ENCODE results near the gene PPP2R2B. TPM values are rescaled to one million over a fixed set of nuclear protein-coding genes. Genes with fewer than 3 reads are reported as not detected.

PPP2R2B gene
- total and polyA plus RNA-seq, 2 of the 4 experiments (the other 2 are of a cell fraction): not detected

DNA sequence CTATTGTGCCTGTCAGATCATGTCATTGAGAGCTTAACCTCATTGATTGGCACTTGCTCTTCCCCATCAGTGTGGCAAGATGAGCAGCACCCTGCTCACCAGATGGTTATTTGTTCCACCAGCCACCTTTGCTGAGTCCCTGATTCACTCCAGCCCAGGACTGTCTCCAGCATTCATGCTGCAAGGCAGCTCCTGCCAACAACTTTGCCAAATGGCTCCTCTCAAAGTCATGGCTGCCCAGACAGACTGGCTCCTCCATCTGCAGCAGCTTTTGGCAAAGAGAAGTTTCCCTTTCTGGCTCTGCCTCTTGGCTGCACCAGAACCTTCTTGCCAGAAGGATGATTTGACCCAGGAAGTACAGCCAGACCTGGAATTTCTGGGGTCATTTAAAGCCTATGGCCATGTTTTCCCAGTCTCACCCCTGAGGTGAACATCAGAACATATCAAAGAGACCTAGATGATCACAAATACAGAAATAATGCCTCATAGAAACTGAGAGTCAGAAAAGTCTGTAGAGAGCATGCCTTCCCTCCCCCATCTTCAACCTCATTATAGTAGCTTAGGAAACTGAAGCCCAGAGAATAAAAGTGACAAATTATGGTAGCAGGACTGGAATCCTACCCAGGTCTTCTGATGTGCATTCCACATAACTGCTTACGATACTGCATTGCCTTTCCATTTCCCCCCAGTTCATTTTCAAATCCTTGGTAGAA is 10.4 kb downstream of the PPP2R2B start:
- POLR2A ChIA-PET (ENCODE audit: unreplicated experiment): no interaction called here
- H3K9me1 ChIP-seq (ENCODE audit: insufficient read depth, low read length): no peaks in the 10 kb centered on the region
- no peak overlapping the region for H3K9ac ChIP-seq (ENCODE audit: low read depth, low read length)
- no peaks in the 10 kb centered on the region for H3K27me3 ChIP-seq (ENCODE audit: control insufficient read depth, insufficient read depth, low read length)
- no peak overlapping the region for H2BK15ac ChIP-seq (ENCODE audit: low read depth, low read length)
- BruUV-seq (replicated peaks): no TSS peak
- H3K4me2 ChIP-seq (ENCODE audit: low read depth, low read length): no peak overlapping the region
- H4K91ac ChIP-seq (ENCODE audit: insufficient read depth, low read depth, low read length): no peak overlapping the region
- no peak overlapping the region for H2BK120ac ChIP-seq (ENCODE audit: low read depth, low read length)
- no peak overlapping the region for H2AFZ ChIP-seq (replicated peaks; ENCODE audit: low read length, poor library complexity)
- no peak overlapping the region for H2BK20ac ChIP-seq (ENCODE audit: low read depth, low read length)
- CTCF ChIA-PET: no interaction called here
- no peak for ATAC-seq (ENCODE audit: low read depth)
- H2AK5ac ChIP-seq (ENCODE audit: low read depth, low read length): no peak overlapping the region
- no peak overlapping the region for H3K56ac ChIP-seq (ENCODE audit: extremely low read depth, insufficient read depth, low read length)
- H2BK5ac ChIP-seq (ENCODE audit: low read depth, low read length, poor library complexity, severe bottlenecking): no peak overlapping the region
- H4K5ac ChIP-seq (ENCODE audit: low read depth, low read length): no peak overlapping the region
- H3K4ac ChIP-seq (ENCODE audit: low read depth, low read length): no peak overlapping the region
- dilution Hi-C loops (cut with HindIII; ENCODE audit: low sequenced_read_pairs, unreplicated experiment) (no loop called here), in situ Hi-C loops (cut with MboI; ENCODE audit: low sequenced_read_pairs) (no loop called here), intact Hi-C loops (cut with micrococcal nuclease) (no loop called here)
- no peaks in the 10 kb centered on the region for H3K36me3 ChIP-seq (ENCODE audit: control insufficient read depth, insufficient read depth, low read length)
- no peaks in the 10 kb centered on the region for H4K20me1 ChIP-seq (ENCODE audit: insufficient read depth, low read length)
- TF ChIP-seq CHD1 (IDR thresholded peaks at IDR 0.05; ENCODE audit: low read depth, low read length) (no peak), BHLHE40 (IDR thresholded peaks at IDR 0.05; ENCODE audit: low read depth, low read length) (no peak), FOS (IDR thresholded peaks at IDR 0.05; ENCODE audit: low read depth, low read length) (no peak), RAD21 (IDR thresholded peaks at IDR 0.05; ENCODE audit: low read length) (no peak), MAZ (IDR thresholded peaks at IDR 0.05; ENCODE audit: borderline replicate concordance, low read depth, low read length) (no peak), USF2 (IDR thresholded peaks at IDR 0.05; ENCODE audit: low read depth, low read length) (no peak), POLR2A (IDR thresholded peaks at IDR 0.05; ENCODE audit: low read depth, low read length) (no peak), MAFK (IDR thresholded peaks at IDR 0.05; ENCODE audit: low read depth, low read length) (no peak), MXI1 (IDR thresholded peaks at IDR 0.05; ENCODE audit: borderline replicate concordance, low read depth, low read length) (no peak)
- TF ChIP-seq, protein P1, sequence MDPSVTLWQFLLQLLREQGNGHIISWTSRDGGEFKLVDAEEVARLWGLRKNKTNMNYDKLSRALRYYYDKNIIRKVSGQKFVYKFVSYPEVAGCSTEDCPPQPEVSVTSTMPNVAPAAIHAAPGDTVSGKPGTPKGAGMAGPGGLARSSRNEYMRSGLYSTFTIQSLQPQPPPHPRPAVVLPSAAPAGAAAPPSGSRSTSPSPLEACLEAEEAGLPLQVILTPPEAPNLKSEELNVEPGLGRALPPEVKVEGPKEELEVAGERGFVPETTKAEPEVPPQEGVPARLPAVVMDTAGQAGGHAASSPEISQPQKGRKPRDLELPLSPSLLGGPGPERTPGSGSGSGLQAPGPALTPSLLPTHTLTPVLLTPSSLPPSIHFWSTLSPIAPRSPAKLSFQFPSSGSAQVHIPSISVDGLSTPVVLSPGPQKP (IDR thresholded peaks at IDR 0.05; ENCODE audit: borderline replicate concordance, low read depth, low read length): no peak
- no peaks in the 10 kb centered on the region for H3K4me1 ChIP-seq (ENCODE audit: control insufficient read depth, insufficient read depth, low read length)
- H3K23ac ChIP-seq (ENCODE audit: low read depth, low read length): no peak overlapping the region
- no peaks in the 10 kb centered on the region for H3K9me3 ChIP-seq (ENCODE audit: control insufficient read depth, insufficient read depth, low read length)
- no peaks in the 10 kb centered on the region for H3K79me1 ChIP-seq (ENCODE audit: low read depth in 1 of 2, low read length in 2 of 2)
- H4K8ac ChIP-seq (ENCODE audit: low read depth in 2 of 2, low read length in 2 of 2): no peak overlapping the region
- no peak overlapping the region for H3K14ac ChIP-seq (replicated peaks; ENCODE audit: low read depth, low read length)
- H3K27ac ChIP-seq (ENCODE audit: insufficient read depth, low read length): no peak overlapping the region
- no CpG with 5 or more reads among the region's 1 CpG for WGBS, 2 experiments (ENCODE audit: extremely low coverage in 2 of 2, insufficient read length in 1 of 2)
- H3K18ac ChIP-seq (ENCODE audit: low read depth, low read length): no peak overlapping the region
- H3K4me3 ChIP-seq (ENCODE audit: insufficient read depth, low read depth, low read length): no peak overlapping the region
- H2AK9ac ChIP-seq (replicated peaks; ENCODE audit: low read depth, low read length, poor library complexity): no peak overlapping the region
- DNase-seq: no peak
